Pulmonary artery endothelial cell (primary cell): Measurements from ENCODE around the gene AADACL2. TPM values are rescaled to one million over a fixed set of nuclear protein-coding genes. Genes with fewer than 3 reads are reported as not detected.
"Not testable (repeated sequence)": the region's sequence is repeated elsewhere in the genome, so short reads cannot be mapped to it uniquely, and the experiment has no call there.

Experiments
- DNase-seq: peaks from one replicate; pipeline ENCODE4 v3.0.0-alpha.2; 2011; ENCODE audit warnings: low read depth, low spot score
- total RNA-seq: library from RNA; depleted of rRNA; stranded (reverse); fragments of >200 nt; gene quantifications from 2 replicates; pipeline ENCODE4 v1.2.3, GENCODE V29; 2014

The AADACL2 gene, protein sequence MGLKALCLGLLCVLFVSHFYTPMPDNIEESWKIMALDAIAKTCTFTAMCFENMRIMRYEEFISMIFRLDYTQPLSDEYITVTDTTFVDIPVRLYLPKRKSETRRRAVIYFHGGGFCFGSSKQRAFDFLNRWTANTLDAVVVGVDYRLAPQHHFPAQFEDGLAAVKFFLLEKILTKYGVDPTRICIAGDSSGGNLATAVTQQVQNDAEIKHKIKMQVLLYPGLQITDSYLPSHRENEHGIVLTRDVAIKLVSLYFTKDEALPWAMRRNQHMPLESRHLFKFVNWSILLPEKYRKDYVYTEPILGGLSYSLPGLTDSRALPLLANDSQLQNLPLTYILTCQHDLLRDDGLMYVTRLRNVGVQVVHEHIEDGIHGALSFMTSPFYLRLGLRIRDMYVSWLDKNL
- total RNA-seq: not detected in 2 replicates

DNA sequence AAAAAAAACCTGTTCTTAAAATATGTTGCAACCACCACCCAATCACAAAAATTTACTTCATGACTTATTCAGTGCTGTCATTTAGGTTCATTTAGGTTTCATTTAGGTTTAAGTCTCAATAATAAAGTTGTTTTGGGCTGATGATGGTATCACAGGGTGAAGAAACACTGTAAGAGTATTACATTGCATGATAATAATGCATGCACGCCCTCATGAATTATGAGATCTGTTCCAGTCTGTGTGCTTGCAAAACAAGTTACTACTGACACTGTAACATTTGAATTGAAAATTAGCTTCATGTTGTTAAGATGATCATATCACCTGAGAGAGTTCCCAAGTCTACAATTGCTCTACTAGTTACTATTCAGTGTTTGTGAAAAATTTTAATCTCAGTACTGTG, at the start of gene AADACL2:
AADACL2 (plus strand) TSS at position 315 of the 400 bp plus-strand sequence. CDS start 109 bp downstream, outside the sequence.
- no peak for DNase-seq

DNA sequence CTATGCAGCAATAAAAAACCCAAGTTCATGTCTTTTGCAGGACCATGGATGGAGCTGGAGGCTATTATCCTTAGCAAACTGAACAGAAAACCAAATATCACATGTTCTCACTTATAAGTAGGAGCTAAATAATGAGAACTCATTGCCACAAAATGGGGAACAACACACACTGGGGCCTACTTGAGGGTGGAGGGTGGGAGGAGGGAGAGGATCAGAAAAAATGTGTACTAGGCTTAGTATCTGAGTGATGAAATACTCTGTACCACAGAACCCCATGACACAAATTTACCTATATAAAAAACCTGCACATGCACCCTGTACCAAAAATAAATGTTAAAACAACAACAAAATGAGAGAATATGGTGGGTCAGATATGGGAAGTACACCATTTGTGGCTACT, 49.6 kb upstream of the AADACL2 start:
- DNase-seq: no peak

DNA sequence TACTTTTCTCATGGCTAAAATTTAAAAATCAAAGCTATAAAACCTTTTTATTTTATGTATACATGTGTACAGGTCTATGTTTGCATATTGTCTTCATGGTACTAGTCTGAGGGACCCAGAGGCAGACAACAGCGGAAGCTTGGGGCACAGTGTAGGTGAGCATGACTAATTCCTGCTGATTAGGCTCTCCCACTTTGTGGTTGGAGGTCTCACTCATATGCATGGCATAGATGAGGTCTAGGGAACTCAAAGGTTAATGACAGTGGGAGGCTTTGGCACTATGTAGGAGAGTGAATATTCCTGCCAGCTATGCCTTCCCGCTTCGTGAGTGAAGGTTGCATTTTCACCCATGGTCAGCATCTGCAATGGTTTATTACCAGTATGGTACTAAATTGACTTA, 47.5 kb upstream of the AADACL2 start:
- no peak for DNase-seq

DNA sequence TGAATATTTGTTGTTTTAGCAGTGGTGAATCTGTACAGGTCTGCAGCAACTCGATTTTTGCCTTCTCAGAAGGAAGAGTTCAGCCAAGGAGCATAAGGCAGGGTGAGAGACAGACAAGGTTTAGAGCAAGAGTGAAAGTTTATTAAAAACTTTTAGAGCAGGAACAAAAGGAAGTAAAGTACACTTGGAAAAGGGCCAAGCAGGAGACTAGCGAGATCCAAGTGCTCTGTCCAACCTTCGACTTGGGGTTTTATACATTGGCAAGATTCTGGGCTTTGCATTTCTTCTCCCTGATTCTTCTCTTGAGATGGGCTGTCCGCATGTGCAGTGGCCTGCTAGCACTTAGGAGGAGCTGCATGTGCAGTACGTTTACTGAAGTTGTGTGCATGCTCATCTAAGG, 46.7 kb upstream of the AADACL2 start:
- DNase-seq: no peak

DNA sequence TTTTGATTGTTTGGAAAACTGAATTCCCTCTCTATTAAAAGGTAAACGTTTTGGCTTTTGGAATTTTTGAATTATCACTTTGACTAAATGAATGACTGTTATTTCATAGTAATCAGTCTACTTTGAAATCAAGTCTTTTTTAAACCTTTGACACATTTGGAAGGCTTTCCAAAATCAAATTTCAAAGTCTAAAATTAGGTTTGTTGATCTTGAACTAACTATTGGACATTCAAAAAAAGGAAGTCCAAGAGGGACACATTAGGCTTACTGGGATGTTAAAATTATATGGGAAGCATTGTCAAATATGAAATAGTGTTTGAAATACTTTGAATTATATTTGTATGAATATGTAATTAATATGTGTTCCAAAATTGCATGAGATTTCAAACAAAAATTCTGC, 45.2 kb upstream of the AADACL2 start:
- no peak for DNase-seq

DNA sequence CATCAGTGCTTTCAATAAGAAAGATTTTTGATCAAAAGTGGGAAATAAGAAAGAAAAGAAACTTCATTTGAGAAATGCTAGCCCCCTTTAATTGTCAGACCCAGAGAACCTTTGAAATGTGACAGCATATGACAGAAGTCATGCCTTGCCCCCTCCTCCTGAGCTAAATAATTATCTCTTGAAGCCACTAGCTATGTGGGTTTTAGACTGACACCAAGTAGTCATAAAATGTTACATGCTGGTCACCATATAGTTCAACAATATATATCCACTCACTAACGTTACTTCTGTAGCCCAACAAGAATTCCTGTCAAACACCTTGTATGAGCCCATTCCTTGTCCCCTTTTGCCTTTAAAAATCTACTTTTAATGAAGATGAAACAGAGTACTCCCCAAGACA, 43.1 kb upstream of the AADACL2 start:
- DNase-seq: no peak

DNA sequence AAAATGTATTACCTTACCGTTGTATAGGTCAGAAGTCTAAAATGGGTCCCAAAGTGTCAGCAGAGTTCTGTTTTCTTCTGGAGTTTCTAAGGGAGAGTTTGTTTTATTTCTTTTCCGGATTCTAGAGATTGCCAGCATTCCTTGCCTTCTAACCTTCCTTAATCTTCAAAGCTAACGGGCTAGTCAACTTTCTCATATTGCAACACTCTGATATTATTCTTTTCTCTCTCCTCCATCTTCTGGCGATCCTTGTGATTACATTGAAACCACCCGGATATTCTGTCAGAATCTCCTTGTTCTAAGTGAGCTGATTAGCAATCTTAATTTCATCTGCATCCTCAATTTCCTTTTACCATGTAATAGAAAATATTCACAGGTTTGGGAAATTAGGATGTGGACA, 36.2 kb upstream of the AADACL2 start:
- no peak for DNase-seq

DNA sequence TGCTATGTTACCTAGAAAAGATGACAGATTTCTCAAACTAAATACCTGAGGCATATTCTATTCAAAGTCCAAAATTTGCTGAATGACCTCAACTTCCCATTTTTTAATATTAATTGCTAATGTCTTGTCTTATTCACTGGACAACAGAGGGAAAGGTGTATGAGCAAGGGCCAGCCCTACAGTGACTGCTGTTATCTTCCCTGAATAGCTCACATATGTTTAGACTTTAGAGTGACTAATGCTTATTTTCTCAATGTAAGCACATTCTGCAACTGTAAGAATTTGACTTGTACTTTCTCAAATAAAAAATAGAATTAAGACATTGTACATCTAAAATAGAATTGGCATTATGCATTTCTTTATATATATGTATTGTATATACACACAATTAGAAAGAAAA, 26.5 kb upstream of the AADACL2 start:
- no peak for DNase-seq

DNA sequence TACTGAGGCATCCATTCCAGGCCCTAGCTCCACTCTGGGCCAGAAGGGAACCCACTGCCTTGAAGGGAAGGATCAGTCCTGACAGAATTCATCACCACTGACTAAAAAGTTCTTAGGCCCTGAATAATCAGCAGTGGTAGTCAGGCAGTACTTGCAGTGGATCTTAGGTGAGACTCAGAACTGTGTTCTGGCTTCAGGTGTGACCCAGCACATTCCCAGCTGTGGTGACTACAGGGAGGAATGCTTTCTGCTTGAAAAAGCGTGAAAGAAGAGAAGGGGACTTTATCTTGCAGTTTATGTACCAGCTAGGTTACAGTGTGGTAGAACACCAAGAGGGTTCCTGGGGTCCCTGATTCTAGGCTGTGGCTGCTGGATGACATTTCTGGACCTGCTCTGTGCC, 24.9 kb upstream of the AADACL2 start:
- DNase-seq: no peak

DNA sequence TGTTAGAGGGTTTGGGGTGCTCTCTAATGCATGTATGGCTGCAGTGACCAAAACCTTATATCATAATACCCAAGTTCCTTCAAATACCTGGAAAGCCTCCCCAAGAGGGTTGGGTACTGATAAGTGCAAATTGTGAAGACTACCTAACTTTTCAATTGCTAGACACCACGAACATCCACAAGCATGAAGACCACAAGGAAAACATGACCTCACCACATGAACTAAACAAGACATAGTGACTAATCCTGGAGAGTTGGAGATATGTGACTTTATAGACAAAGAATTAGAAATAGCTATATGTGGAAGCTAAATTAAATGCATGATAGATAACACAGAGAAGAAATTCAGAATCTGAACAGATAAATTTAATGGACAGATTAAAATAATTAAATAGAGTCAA, 23.9 kb upstream of the AADACL2 start:
- no peak for DNase-seq

DNA sequence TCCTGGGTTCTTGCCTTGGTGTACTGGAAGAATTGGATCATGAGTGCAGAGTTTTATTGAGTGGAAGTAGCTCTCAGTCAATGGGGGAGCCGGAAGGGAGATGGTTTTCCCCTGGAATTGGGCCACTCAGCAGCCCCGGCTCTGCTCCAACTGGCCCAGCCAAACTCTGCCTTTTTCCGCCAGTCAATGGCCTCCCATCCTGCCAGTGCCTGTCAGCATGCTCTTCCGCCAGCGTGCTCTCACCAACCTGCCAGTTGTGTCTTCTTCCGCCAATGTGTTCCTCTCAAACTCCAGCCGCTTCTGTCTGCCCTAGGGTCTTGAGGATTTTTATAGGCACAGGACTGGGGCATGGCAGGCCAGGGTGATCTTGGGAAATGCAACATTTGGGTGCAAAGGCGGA, 12.4 kb upstream of the AADACL2 start:
- DNase-seq: no peak

DNA sequence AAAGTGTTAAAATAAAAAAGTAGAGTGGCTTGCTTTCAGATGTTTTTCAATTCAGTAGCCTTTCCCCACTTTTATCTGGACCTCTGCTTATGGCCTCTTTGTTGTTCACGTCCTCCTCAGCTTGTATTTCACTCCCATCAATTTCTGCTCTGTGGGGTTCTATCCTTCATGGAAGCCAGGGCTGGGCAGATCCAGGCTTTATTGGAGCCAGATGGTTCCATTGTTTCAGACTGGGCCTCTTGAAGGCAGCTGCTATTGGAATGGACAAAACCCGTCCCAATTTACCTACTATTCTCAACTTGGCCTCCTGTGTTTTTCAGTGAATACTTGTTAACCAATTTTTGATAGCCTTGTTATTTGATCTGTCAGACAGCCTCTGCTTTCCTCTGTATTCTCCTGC, 10.9 kb upstream of the AADACL2 start:
- no peak for DNase-seq

DNA sequence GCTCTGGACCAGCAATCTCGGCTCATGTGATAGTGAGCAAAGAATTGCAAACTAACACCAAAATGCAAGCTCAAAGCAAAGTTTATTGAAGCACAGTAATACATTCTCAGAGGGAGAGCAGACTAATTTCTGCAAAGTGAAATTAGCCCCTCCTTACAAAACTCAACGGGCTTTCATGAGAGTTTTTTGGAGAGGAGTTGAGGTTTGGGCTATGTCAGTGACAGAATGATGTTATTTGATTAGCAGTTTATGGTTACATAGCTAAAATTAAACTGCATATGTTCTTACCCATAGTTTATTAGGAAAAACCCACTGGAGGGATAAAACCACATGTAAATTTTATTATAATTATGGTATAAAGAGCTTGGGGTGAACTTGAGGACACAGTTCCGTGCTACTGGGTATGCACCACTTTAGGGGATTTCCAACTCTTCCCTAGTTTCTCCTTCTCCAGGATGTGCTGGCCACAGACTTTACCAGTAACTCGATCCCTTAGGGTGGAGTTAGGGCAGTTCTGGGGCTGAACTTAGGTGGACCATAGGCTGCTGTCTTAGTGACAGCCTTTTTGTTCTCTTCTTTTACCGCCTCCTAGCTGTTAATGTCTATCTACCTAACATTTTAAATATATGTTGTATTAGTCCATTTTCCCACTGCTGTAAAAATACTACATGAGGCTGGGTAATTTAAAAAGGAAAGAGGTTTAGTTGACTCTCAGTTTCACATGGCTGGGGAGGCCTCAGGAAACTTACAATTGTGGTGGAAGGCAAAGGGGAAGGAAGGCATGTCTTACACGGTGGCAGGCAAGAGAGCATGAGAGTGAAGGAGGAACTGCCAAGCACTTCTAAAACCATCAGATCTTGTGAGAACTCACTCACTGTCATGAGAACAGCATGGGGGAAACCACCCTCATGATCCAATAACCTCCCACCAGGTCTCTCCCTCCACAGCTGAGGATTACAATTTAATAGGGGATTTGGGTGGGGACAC, 8.9 kb upstream of the AADACL2 start:
- no peak for DNase-seq

DNA sequence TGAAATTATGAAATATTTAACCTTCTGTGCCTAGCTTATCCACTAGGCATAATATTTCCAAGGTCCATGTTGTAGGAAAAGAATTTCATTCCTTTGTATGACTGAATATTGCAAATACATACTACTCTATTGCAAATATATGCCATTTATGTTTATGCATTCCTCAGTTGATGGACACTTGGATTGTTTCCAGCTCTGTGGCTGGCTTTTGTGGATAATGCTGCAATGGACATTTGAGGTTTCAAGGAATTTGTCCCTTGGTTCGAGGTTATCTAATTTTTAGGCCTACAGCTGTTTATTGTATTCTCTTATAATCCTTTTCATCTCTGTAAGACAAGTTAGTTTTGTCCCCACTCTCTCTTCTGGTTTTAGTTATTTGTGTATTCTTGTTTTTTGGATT, 7.7 kb upstream of the AADACL2 start:
- DNase-seq: no peak

DNA sequence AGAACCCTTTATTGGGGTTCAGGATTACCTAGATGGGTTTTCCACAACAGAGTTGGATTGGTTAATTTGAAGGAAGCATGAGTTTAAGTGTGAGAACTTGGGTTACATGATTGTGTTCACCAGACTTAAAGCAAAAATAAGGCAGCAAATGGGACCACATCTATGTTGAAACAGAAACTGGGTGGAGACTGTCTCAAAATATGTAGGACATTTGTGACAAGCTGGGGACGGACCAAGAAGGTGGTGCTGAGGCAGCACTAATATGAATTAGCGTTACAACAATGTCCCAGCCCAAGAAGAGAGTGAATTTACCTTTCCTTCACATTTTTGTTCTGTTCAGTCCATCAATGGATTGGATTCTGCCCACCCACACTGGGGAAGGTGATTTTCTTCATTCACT, 866 bp upstream of the AADACL2 start:
- no peak for DNase-seq

DNA sequence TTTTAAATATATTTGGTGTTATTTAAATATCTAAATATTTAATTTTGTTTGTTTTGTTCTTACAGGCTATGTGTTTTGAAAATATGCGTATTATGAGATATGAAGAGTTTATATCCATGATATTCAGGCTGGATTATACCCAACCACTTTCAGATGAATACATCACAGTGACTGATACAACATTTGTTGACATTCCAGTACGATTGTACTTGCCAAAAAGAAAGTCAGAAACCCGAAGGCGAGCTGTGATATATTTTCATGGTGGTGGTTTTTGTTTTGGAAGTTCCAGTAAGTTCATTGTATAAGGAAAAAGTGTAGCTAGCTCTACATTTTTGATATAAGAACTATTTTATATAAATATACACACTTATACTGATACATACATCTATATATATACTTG, 6.9 kb downstream of the AADACL2 start:
- no peak for DNase-seq

DNA sequence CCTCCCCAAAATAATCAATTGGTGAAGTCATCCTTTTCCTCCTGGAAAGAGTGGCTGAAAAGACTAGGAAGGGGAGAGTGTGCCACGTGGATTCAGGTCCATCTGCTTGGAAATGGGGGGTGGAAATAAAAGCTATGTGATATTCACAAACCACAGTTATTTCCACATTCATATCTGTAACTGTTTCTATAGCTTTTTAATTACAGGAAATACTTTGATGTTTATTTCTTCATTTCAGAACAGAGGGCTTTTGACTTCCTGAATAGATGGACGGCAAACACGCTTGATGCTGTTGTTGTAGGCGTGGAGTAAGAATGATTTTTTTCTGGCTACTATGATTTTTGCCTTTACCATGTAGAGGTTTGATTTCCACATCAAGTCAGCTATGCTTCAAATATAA, 10.1 kb downstream of the AADACL2 start:
- DNase-seq: no peak

DNA sequence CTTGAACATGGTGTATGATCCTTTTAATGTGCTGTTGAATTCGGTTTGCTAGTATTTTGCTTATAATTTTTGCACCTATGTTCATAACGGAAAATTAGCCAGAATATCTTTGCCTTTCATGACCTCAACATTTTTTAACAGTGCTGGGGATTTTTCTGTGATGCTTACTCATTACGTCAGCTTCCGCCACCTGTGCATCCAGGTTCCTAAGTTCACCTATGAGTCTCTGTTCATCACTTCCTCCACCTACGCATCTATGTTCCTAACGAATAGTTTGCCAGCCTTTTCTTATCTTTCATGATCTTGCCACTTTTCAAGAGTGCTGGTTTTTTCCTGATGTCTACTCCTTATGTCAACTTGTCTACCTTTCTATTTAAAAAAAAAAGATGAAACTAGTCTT, 16.5 kb downstream of the AADACL2 start:
- DNase-seq: no peak

DNA sequence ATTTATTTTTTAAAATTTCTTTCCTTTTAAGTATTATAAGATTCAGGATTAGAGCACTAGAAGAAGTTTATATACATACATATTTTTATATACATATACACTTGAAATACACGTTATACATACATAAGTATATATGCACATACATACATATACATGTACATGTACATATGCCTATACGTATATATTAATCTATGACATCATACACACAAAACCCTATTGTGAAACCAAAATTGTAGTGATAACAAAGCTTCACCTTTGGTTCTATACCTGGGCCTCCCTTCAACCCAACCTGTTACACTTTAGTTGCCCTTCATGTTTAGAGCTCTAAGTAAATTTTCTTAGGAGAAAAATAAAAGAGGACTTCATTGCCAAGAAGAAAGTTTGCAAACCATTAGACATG, 17.0 kb downstream of the AADACL2 start:
- DNase-seq: no peak

DNA sequence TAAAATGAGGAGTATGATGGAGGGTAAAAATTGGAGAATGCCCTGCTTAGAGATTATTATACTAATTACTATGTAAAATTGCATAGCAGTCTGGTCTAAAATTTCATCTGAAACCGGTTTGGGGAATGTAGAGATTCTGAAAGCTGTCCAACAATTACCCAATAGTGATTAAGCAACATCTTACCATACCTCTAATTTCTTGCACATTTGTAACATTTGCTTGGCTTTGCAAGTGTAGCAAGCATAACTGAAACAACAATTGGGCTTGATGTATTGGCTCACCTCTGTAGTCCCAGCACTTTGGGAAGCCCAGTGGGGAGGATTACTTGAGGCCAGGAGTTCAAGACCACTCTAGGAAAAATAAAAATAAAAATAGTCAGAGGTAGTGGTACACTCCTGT, 17.4 kb downstream of the AADACL2 start:
- no peak for DNase-seq

DNA sequence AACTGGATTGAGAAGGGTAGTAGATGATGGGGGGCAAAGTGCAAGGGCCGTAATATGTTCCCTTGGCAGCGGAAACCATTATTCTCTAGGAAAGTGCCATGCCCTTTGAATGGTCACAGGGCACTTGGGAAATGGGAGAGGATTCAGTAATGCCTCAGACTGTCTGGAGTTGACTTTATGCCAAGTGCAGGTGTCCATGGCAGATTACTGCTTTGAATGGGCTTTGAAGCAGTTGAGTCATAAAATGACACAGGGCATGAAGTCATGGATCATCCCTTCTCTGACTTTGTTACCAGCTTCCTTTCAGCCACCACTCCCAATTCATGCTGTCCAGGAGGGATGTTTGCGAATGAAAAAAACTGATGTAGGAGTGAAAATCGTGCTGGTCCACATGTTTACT, 20.1 kb downstream of the AADACL2 start:
- DNase-seq: no peak

DNA sequence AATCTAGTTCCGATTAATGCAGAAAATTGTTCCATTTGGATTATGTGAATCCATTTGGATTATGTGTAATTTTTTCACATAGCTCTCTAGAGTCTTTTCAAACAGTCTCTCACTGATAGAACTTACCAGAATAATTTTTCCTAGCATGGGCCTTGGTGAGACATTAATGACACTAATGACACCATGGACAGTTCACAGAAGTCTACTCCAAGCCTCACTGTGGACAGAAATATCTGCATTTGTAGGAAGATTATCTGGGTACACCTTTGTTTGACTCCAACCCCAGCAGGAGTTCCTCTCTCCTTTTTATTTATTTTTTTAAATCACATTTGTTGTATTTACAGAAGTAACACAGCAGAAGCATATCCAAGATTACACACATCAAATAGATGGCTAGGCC, 27.9 kb downstream of the AADACL2 start:
- DNase-seq: no peak

DNA sequence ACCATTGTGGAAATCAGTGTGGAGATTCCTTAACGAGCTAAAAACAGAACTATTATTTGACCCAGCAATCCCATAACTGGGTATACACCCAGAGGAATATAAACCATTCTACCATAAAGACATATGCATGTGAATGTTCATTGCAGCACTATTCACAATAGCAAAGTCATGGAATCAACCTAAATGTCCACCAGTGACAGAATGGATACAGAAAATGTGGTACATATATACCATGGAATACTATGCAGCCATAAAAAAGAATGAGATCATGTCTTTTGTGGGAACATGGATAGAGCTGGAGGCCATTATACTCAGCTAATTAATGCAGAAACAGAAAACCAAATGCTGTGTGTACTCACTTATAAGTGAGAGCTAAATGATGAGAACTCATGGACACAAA, 31.0 kb downstream of the AADACL2 start:
- DNase-seq: not testable (repeated sequence)
